GM12864 (cell line): Measurements from ENCODE around the gene GNPTAB.

Experiments used
- DNase-seq: peaks from one replicate; pipeline ENCODE4 v3.0.0-alpha.2; 2011; ENCODE audit warnings: low read depth
- H3K4me3 ChIP-seq: 2 replicates; pipeline ENCODE4 v1.5.1; 2011; ENCODE audit warnings: mild to moderate bottlenecking, low read depth, low read length, control low read depth
- CTCF ChIP-seq: IDR thresholded peaks from 2 replicates; pipeline ENCODE4 v1.5.1; 2011; ENCODE audit warnings: low read depth, mild to moderate bottlenecking, moderate library complexity, low read length, control low read depth, inconsistent platforms; ENCODE audit errors: missing control alignments

The GNPTAB gene

GRCh38 chr12:101722392-101722791 is 108.4 kb downstream of the GNPTAB start:
- TF ChIP-seq CTCF = no peak
- no peak for DNase-seq

GRCh38 chr12:101720118-101720517 is 110.6 kb downstream of the GNPTAB start:
- no peak overlapping the region for H3K4me3 ChIP-seq
- no peak for TF ChIP-seq CTCF
- DNase-seq = no peak

More at GRCh38 chr12:101722392-101722791, 108.4 kb downstream of the GNPTAB start:
- no peak overlapping the region for H3K4me3 ChIP-seq

- DNase-seq = no peak
- no peak overlapping the region for H3K4me3 ChIP-seq
- TF ChIP-seq CTCF = no peak
These were observed 111.2 kb downstream of the GNPTAB start for GRCh38 chr12:101719566-101719965.

GRCh38 chr12:101714877-101715444 is 115.8 kb downstream of the GNPTAB start:
- no peak for DNase-seq
- no peak overlapping the region for H3K4me3 ChIP-seq
- TF ChIP-seq CTCF = no peak

GRCh38 chr12:101713930-101714329 is 116.8 kb downstream of the GNPTAB start:
- H3K4me3 ChIP-seq = no peak overlapping the region
- DNase-seq = no peak
- no peak for TF ChIP-seq CTCF

- TF ChIP-seq CTCF = no peak
- no peak for DNase-seq
These were observed 117.6 kb downstream of the GNPTAB start for GRCh38 chr12:101713059-101713682.

GRCh38 chr12:101710288-101710687 is 120.5 kb downstream of the GNPTAB start:
- TF ChIP-seq CTCF = no peak
- no peak overlapping the region for H3K4me3 ChIP-seq
- no peak for DNase-seq

More at GRCh38 chr12:101713059-101713682, 117.6 kb downstream of the GNPTAB start:
- no peak overlapping the region for H3K4me3 ChIP-seq
